A673 (cell line): ENCODE data around the gene VASH2. TPM values are rescaled to one million over a fixed set of nuclear protein-coding genes. Genes with fewer than 3 reads are reported as not detected.

Source experiments
- BruUV-seq: library from RNA; stranded (reverse); fragments of 400-500 nt; replicated peaks from 2 replicates; lab custom pipeline; 2021; lab: Mats Ljungman, UMichigan
- CTCF ChIA-PET: fragments of 300-600 bp; sonication (Branson Sonifier 250); formaldehyde crosslinking; loops from one replicate; lab custom pipeline; 2022; ENCODE audit warnings: antibody characterized with exemption; lab: Charles Lee
- POLR2A ChIA-PET: fragments of 300-600 bp; sonication (Branson Sonifier 250); formaldehyde crosslinking; loops from one replicate; lab custom pipeline; 2022; ENCODE audit warnings: antibody characterized with exemption; ENCODE audit not compliant: low non-redundant PET; lab: Charles Lee
- DNase-seq: peaks from one replicate; pipeline ENCODE4 v3.0.0-alpha.2; 2015; ENCODE audit warnings: low spot score
- H3K27ac ChIP-seq: fragments of 200-600 bp; sonication (generic); 2 replicates; pipeline ENCODE4 v1.5.1; 2016; ENCODE audit warnings: mixed run types, low read depth, mild to moderate bottlenecking, mixed read lengths, antibody characterized with exemption, low read length; ENCODE audit not compliant: poor library complexity, severe bottlenecking
- H3K27me3 ChIP-seq: fragments of 200-600 bp; sonication (generic); replicated peaks from 2 replicates; pipeline ENCODE4 v1.6.1; 2017; ENCODE audit warnings: mixed run types, low read depth, mild to moderate bottlenecking, mixed read lengths, antibody characterized with exemption, low read length; ENCODE audit not compliant: insufficient read depth, poor library complexity
- H3K36me3 ChIP-seq: fragments of 200-600 bp; sonication (generic); 2 replicates; pipeline ENCODE4 v1.6.1; 2016; ENCODE audit warnings: mixed run types, mild to moderate bottlenecking, mixed read lengths, antibody characterized with exemption, low read length; ENCODE audit not compliant: insufficient read depth, poor library complexity, severe bottlenecking
- H3K4me1 ChIP-seq: fragments of 200-600 bp; sonication (generic); 2 replicates; pipeline ENCODE4 v1.6.1; 2017; ENCODE audit warnings: mixed run types, mild to moderate bottlenecking, mixed read lengths, antibody characterized with exemption, low read length; ENCODE audit not compliant: insufficient read depth, poor library complexity, severe bottlenecking
- H3K4me3 ChIP-seq: fragments of 200-600 bp; sonication (generic); 2 replicates; pipeline ENCODE4 v1.5.1; 2016; ENCODE audit warnings: low read depth, mixed run types, mild to moderate bottlenecking, mixed read lengths, low read length; ENCODE audit not compliant: poor library complexity, severe bottlenecking
- H3K9me3 ChIP-seq: fragments of 200-600 bp; sonication (generic); 2 replicates; pipeline ENCODE4 v1.6.1; 2016; ENCODE audit warnings: mixed run types, low read depth, mild to moderate bottlenecking, mixed read lengths, antibody characterized with exemption, low read length; ENCODE audit not compliant: poor library complexity, severe bottlenecking
- CTCF ChIP-seq: fragments of 300-800, 200-600 bp; sonication (generic); conservative IDR thresholded peaks from 2 replicates; pipeline ENCODE4 v1.5.1; 2017; ENCODE audit warnings: low read depth, mild to moderate bottlenecking, antibody characterized with exemption, low read length, moderate library complexity, mixed read lengths
- EZH2 ChIP-seq: fragments of 200-600 bp; sonication (generic); IDR thresholded peaks from 2 replicates; pipeline ENCODE4 v1.6.1; 2017; ENCODE audit warnings: borderline replicate concordance, low read depth, mild to moderate bottlenecking, mixed read lengths, antibody characterized with exemption, low read length; ENCODE audit not compliant: poor library complexity, severe bottlenecking
- intact Hi-C: fragments of 100-400 bp; cut with micrococcal nuclease; formaldehyde crosslinking; loops from one replicate; pipeline ENCODE4 v1.10.0; 2022; ENCODE audit not compliant: unreplicated experiment
- total RNA-seq: library from RNA; stranded (reverse); gene quantifications from 2 replicates; pipeline ENCODE4 v1.2.3, GENCODE V29; 2021

VASH2 gene
- total RNA-seq, 1 experiment from 2014 or later: 2.7 TPM

GRCh38 chr1:212954514-212954913, 4.2 kb downstream of the VASH2 start:
- DNase-seq: no peak
- H3K4me1 ChIP-seq: peaks cover 10% of the 10 kb centered on the region
- CTCF ChIA-PET: no interaction called here
- no peak overlapping the region for H3K4me3 ChIP-seq
- no peaks in the 10 kb centered on the region for H3K9me3 ChIP-seq
- BruUV-seq: no TSS peak
- peaks cover 9% of the 10 kb centered on the region for H3K27me3 ChIP-seq
- H3K27ac ChIP-seq: no peak overlapping the region
- TF ChIP-seq CTCF (no peak), EZH2 (no peak)
- no peaks in the 10 kb centered on the region for H3K36me3 ChIP-seq
- POLR2A ChIA-PET: no interaction called here
- intact Hi-C loops: no loop called here

- DNase-seq: no peak
- ChIA-PET CTCF (no interaction called here), POLR2A (no interaction called here)
- Histone ChIP-seq H3K27me3 (peaks cover 9% of the 10 kb centered on the region), H3K4me1 (peaks cover 6% of the 10 kb centered on the region), H3K36me3 (no peaks in the 10 kb centered on the region), H3K9me3 (no peaks in the 10 kb centered on the region), H3K27ac (no peak overlapping the region), H3K4me3 (no peak overlapping the region)
- intact Hi-C loops: no loop called here
- no peak for TF ChIP-seq EZH2
- TF ChIP-seq CTCF: no peak
- no TSS peak for BruUV-seq
These were observed 4.8 kb downstream of the VASH2 start for GRCh38 chr1:212955098-212955497.

GRCh38 chr1:212955961-212956620, 5.8 kb downstream of the VASH2 start:
- POLR2A ChIA-PET: no interaction called here
- DNase-seq: no peak
- CTCF ChIA-PET: no interaction called here
- intact Hi-C loops: no loop called here
- Histone ChIP-seq H3K27me3 (peaks cover 9% of the 10 kb centered on the region), H3K27ac (no peak overlapping the region), H3K36me3 (no peaks in the 10 kb centered on the region), H3K4me3 (no peak overlapping the region), H3K9me3 (no peaks in the 10 kb centered on the region), H3K4me1 (peaks cover under 1% of the 10 kb centered on the region)
- TF ChIP-seq CTCF (no peak), EZH2 (no peak)
- BruUV-seq: no TSS peak
